ENCODE measurements around the gene NRIP2. TPM values are rescaled to one million over a fixed set of nuclear protein-coding genes. Genes with fewer than 3 reads are reported as not detected.
A peak's percentile ranks its signal among the peaks of the same experiment; 100 is the strongest.

The NRIP2 gene
- total RNA-seq, 4 donors from 2014 or later, result 2.4 to 10.5 (median 7.0) TPM

GRCh38 chr12:2792671-2793500, 41.9 kb downstream of the NRIP2 start:
- no peak for DNase-seq
- Histone ChIP-seq H3K36me3 (no peaks in the 10 kb centered on the region), H3K27me3 (no peaks in the 10 kb centered on the region), H3K4me3 (no peak overlapping the region), H3K4me1 (peaks cover 0 to 5% of the 10 kb centered on the region in 2 donors), H3K27ac (no peak overlapping the region), H3K9me3 (no peaks in the 10 kb centered on the region)
- TF ChIP-seq POLR2A (IDR thresholded peaks at IDR 0.05) (no peak), CTCF (IDR thresholded peaks at IDR 0.05) (no peak)
- intact Hi-C loops (cut with DNase I; ENCODE audit: low total_unique reads), result no loop called here

- H3K4me1 ChIP-seq, result peaks cover 0 to under 1% of the 10 kb centered on the region in 2 donors
- no peak overlapping the region for H3K4me3 ChIP-seq
- H3K27ac ChIP-seq, result no peak overlapping the region
- H3K36me3 ChIP-seq, result no peaks in the 10 kb centered on the region
- H3K9me3 ChIP-seq, result no peaks in the 10 kb centered on the region
- DNase-seq, result no peak
- TF ChIP-seq CTCF (IDR thresholded peaks at IDR 0.05), result no peak
- no peaks in the 10 kb centered on the region for H3K27me3 ChIP-seq
- intact Hi-C loops (cut with DNase I; ENCODE audit: low total_unique reads), result no loop called here
These were observed 43.7 kb downstream of the NRIP2 start for GRCh38 chr12:2791089-2791488.

GRCh38 chr12:2785017-2785416, 49.8 kb downstream of the NRIP2 start:
- Histone ChIP-seq H3K27me3 (no peaks in the 10 kb centered on the region), H3K9me3 (no peaks in the 10 kb centered on the region), H3K4me3 (no peak overlapping the region), H3K36me3 (no peaks in the 10 kb centered on the region), H3K4me1 (peaks cover 0 to 5% of the 10 kb centered on the region in 2 donors), H3K27ac (no peak overlapping the region)
- intact Hi-C loops (cut with DNase I; ENCODE audit: low total_unique reads), result no loop called here
- no peak for DNase-seq
- TF ChIP-seq CTCF (IDR thresholded peaks at IDR 0.05) (no peak), POLR2A (IDR thresholded peaks at IDR 0.05) (no peak)

GRCh38 chr12:2783936-2784600, 50.8 kb downstream of the NRIP2 start:
- no peaks in the 10 kb centered on the region for H3K27me3 ChIP-seq
- DNase-seq, result peak; percentile 50 to 67
- H3K27ac ChIP-seq, result no peak overlapping the region
- peaks cover 0 to 5% of the 10 kb centered on the region in 2 donors for H3K4me1 ChIP-seq
- intact Hi-C loops (cut with DNase I; ENCODE audit: low total_unique reads), result no loop called here
- no peaks in the 10 kb centered on the region for H3K36me3 ChIP-seq
- TF ChIP-seq CTCF (IDR thresholded peaks at IDR 0.05) (peak; percentile 84 to 86 (median 86)), POLR2A (IDR thresholded peaks at IDR 0.05) (no peak)
- no peak overlapping the region for H3K4me3 ChIP-seq
- no peaks in the 10 kb centered on the region for H3K9me3 ChIP-seq

GRCh38 chr12:2779281-2779680, 55.6 kb downstream of the NRIP2 start:
- DNase-seq, result no peak
- Histone ChIP-seq H3K9me3 (no peaks in the 10 kb centered on the region), H3K4me1 (peaks cover 0 to 5% of the 10 kb centered on the region in 2 donors), H3K4me3 (no peak overlapping the region), H3K27me3 (no peaks in the 10 kb centered on the region), H3K27ac (no peak overlapping the region), H3K36me3 (no peaks in the 10 kb centered on the region)
- TF ChIP-seq POLR2A (IDR thresholded peaks at IDR 0.05) (no peak), CTCF (IDR thresholded peaks at IDR 0.05) (no peak)
- intact Hi-C loops (cut with DNase I; ENCODE audit: low total_unique reads), result no loop called here
